Left ventricle myocardium superior (tissue), 1 donor: ENCODE results near the gene SLC5A10. TPM values are rescaled to one million over a fixed set of nuclear protein-coding genes. Genes with fewer than 3 reads are reported as not detected.
A peak's percentile ranks its signal among the peaks of the same experiment; 100 is the strongest.
"Not testable (repeated sequence)": the region's sequence is repeated elsewhere in the genome, so short reads cannot be mapped to it uniquely, and the experiment has no call there.

Experiments
- ATAC-seq: fragments of 200-7000 bp; cut with Tn5 transposase; one replicate; pipeline ENCODE4 v1.9.1; 2020; ENCODE audit warnings: mild to moderate bottlenecking, moderate library complexity
- DNase-seq: peaks from one replicate; pipeline ENCODE4 v3.0.0-alpha.2; 2020
- intact Hi-C: fragments of 100-400 bp; cut with micrococcal nuclease; formaldehyde crosslinking; loops from one replicate; pipeline ENCODE4 v1.11.0; 2022
- total RNA-seq: library from RNA; stranded (reverse); fragmentation: NEBNext Ultra II Directional; extraction: Animal tissue kit (Norgen Biotek cat#: 25700); gene quantifications from one replicate; pipeline ENCODE4 v1.2.1, GENCODE V29; 2021
- donor health status: DM: no; HTN: yes; CAD: no; lungs with severe emphysema.

SLC5A10 gene
- total RNA-seq, 1 donor from 2014 or later, result not detected

DNA sequence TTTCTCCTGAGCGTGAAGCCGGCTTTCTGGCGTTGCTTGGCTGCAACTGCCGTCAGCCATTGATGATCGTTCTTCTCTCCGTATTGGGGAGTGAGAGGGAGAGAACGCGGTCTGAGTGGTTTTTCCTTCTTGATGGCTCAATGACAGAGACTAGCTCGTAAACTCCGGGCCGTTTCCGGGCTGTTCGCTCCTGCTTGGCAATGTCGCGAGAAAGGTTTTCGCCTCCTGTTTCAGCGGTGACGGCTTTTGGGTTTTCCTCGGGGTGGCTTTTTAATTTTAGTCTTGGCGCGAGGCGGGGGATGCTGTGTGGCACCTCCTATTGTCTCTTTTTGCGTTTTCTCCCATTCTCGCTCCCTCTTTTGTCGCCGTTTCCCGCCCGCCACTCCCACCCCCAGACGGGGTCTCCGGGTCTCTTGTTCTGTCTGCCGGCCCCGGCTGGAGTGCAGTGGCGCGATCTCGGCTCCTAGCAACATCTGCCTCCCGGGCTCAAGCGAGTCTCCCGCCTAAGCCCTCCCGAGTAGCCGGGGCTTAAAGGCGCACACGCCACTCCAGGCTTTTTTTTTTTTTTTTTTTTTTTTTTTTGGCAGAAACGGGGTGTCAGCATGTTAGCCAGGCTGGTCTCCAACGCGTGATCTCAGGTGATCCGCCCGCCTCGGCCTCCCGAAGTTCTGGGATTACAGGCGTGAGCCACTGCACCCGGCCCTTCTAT is 110.2 kb downstream of the SLC5A10 start:
- DNase-seq, result peak; percentile 55
- intact Hi-C loops, result not testable (repeated sequence)

DNA sequence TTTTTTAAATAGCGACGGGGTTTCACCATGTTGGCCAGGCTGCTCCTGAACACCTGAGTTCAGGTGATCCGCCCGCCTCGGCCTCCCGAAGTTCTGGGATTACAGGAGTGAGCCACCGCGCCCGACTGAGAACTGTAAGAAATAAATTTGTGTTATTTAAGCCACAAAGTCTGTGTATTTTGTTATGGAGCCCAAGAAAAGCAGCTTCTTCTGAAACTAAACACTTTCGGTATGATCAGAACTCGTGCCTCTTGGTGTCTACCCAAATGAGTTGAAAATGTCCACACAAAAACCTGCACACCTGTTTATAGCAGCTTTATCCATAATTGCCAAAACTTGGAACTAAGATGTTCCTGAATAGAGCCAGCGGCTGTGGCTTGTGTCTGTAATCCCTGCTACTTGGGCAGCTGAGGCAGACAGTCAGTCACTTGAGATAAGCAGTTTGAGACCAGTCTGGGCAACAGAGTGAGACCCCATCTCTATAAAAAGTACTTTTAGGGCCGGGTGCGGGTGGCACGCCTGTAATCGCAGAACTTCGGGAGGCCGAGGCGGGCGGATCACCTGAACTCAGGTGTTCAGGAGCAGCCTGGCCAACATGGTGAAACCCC is 110.9 kb downstream of the SLC5A10 start:
- intact Hi-C loops, DNase-seq: not testable (repeated sequence)
- ATAC-seq, result peak; percentile 96

More for the DNA sequence above, 110.2 kb downstream of the SLC5A10 start:
- peak; percentile 42 for ATAC-seq

DNA sequence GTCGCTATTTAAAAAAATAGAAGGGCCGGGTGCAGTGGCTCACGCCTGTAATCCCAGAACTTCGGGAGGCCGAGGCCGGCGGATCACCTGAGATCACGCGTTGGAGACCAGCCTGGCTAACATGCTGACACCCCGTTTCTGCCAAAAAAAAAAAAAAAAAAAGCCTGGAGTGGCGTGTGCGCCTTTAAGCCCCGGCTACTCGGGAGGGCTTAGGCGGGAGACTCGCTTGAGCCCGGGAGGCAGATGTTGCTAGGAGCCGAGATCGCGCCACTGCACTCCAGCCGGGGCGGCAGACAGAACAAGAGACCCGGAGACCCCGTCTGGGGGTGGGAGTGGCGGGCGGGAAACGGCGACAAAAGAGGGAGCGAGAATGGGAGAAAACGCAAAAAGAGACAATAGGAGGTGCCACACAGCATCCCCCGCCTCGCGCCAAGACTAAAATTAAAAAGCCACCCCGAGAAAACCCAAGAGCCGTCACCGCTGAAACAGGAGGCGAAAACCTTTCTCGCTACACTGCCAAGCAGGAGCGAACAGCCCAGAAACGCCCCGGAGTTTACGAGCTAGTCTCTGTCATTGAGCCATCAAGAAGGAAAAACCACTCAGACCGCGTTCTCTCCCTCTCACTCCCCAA is 111.5 kb downstream of the SLC5A10 start:
- ATAC-seq, result peak; percentile 39
- intact Hi-C loops, result not testable (repeated sequence)

DNA sequence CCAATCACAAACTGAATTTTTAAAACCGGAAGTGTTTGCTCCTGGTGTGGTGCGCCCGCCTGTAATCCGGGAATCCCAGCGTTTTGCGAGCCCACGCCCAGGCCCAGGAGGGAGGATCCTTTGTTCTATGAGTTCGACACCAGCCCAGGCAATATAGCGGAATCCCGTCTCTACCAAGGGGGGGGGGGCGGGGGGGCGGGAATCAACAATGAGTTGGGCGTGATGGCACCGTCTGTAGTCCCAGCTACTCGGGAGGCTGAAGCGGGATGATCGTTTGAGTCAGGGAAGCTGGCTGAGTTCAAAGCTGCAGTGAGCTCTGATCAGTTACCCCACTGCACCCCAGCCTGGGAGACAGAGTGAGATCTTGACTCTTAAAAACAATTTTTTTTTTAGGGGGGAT is 112.4 kb downstream of the SLC5A10 start:
- DNase-seq, result peak; percentile 6
- intact Hi-C loops, ATAC-seq: not testable (repeated sequence)

More for the DNA sequence above, 111.5 kb downstream of the SLC5A10 start:
- DNase-seq, result peak; percentile 77

DNA sequence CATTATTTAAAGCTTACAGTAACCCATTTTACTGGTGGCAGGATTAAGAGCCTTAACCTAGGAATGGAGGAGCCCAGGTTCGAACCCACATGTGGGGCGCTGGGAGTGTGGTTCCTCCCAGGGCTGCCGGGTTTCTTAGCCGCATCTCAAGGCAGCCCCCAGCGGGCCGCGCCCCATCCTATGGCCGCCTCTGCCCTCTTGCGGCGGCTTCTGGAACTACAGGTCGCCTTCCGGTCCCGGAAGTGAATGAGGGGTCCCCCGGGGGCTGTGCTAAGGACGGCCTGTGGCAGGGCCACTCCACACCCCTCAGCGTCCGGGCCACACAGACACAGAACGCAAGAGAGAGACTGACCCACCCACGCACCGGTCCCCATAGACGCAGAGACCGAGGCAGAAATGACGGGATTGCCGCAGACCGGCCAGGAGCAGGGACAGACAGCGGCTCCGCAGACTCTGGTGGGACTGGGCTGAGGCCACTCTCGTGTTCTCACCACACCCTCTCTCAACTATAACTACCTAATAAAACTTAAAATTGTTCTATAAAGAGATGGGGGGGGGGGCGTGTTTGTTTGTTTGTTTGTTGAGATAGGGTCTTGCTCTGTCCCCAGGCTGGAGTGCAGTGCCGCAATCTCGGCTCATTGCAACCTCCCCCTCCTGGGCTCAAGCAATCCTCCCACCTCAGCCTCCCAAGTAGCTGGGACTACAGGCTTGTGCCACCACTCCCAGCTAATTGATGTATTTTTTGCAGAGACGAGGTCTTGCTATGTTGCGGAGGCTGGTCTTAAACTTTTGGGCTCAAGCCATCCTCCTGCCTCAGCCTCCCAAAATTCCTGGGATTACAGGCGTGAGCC is 118.6 kb downstream of the SLC5A10 start:
- DNase-seq, intact Hi-C loops: not testable (repeated sequence)
- ATAC-seq, result peak; percentile 97

Other genes starting within 250 kb of the SLC5A10 start
- not detected for gene FBXW10, start 208.1 kb upstream of the SLC5A10 start, total RNA-seq
- 22.5 TPM for gene TVP23B, start 171.0 kb upstream of the SLC5A10 start, total RNA-seq
- 20.2 TPM for gene PRPSAP2, start 94.0 kb upstream of the SLC5A10 start, total RNA-seq
- gene FAM83G, start 52.6 kb downstream of the SLC5A10 start, total RNA-seq, result 2.3 TPM
- gene GRAP, start 94.8 kb downstream of the SLC5A10 start, total RNA-seq, result 2.2 TPM
- 1.0 TPM for gene GRAPL, start 175.4 kb downstream of the SLC5A10 start, total RNA-seq